Measurements from ENCODE around the gene SUN3.

Gene SUN3

GRCh38 chr7:47973739-47974138, 55.2 kb downstream of the SUN3 start:
- DNase-seq = peak; percentile 10

DNA sequence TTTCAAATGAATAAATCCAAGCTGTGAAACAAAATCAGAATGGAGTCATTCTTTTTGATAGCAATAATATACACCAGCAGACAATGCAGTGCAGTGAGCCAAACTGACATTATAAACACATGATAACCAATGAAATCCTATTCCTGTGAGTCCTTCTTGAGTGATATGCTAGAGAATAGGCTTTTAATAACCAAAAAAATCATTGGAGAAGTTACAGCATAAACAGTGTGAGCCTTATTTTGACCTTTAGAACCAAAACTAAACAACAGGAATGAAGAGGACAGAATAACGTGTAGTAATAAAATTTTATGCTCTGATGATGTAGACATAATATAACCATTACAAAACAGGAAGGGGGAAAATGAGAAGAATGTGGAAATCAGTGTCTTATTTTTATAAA, 58.1 kb downstream of the SUN3 start:
- DNase-seq = no peak

DNA sequence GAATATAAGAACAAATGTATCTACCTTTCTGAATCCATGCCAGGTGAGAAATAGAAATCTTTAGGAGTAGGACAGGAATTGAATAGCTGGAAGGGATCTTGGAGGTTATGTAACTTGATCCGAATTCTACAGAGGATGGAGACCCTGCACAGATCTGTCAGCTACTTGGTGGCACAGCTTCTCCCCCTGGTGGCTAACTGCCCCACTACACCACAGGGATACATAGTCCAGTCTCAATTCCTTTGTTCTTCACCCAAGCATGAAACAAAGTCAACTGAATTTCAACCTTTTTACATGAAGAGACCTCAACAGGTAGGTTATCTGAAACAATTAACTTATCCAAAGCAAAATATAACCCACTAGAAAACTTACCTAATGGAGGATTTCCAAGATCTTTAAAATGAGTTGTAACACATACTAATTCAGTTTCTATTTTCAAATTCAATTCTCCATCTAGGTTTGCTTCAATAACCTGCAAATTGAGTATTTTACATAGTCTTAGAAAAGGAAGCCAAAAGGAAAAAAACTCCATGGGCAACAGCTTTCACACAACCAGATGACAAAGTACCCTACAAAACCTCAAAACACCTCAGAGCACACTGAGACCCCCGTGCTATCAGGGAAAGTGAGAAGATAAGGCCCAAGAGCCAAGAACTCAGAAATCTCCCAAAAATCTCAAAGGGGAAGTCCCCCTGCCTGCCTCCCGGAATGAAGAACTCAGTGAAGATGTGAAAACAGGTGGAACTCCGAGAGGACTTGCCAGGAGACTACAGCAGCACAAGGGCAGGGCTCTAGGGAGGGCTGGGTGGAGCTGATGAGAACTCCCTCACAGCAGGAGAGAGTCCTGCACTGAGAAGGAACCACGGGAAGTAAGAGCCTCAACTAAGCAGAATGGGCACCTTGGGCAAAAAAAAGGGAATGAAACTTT, 59.8 kb downstream of the SUN3 start:
- DNase-seq = peak; percentile 71

- DNase-seq = no peak
Observed at GRCh38 chr7:47967708-47968107, 61.2 kb downstream of the SUN3 start.

- no peak for DNase-seq
Observed at GRCh38 chr7:47967123-47967522, 61.8 kb downstream of the SUN3 start.

GRCh38 chr7:47965456-47965855, 63.5 kb downstream of the SUN3 start:
- DNase-seq = no peak

DNA sequence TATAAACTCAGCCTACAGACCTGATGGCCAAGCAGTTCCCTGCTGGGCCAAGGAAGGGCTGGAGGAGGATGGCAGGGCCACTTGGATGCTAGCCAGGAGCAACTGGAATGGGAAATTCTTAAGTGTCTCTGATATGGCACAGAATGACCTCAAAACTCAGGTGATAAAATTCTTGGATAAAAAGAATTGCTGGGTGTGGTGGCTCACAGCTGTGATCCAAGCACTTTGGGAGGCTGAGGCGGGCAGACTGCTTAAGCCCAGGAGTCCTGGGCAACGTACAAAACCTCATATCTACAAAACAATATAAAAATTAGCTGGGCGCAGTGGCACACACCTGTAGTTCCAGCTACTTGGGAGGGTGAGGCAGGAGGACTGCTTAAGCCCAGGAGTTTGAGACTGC, 66.6 kb downstream of the SUN3 start:
- DNase-seq = no peak

GRCh38 chr7:47957156-47957555, 71.8 kb downstream of the SUN3 start:
- no peak for DNase-seq

- DNase-seq = no peak
Observed at GRCh38 chr7:47956220-47956619, 72.7 kb downstream of the SUN3 start.

GRCh38 chr7:47954231-47954911, 74.5 kb downstream of the SUN3 start:
- DNase-seq = no peak

DNA sequence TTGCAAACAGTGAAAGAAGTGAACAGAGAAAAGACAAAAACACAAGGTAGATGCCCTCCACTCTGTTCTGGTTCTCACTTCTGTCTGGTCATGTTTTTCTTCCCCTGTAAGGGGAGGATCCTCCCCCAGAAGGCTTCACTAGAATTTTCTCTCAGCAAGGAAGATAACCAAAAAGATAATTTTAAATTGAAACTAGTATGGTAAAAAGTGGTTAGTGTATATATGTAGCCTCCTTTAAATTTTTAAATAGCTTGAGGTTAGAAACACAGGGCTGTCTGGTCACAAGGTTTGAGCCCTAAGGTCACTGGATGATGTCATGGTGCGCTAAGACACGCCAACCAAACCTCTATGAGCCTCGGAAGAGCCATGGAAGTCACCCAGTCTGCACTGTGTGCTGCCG, 75.1 kb downstream of the SUN3 start:
- no peak for DNase-seq

- no peak for DNase-seq
Observed at GRCh38 chr7:47952224-47952623, 76.7 kb downstream of the SUN3 start.

GRCh38 chr7:47951374-47951773, 77.5 kb downstream of the SUN3 start:
- DNase-seq = no peak

GRCh38 chr7:47950714-47951113, 78.2 kb downstream of the SUN3 start:
- DNase-seq = no peak

GRCh38 chr7:47949703-47950102, 79.2 kb downstream of the SUN3 start:
- no peak for DNase-seq

- no peak for DNase-seq
Observed at GRCh38 chr7:47948141-47948790, 80.6 kb downstream of the SUN3 start, which contains the start of gene PKD1L1. TSS of gene PKD1L1 (minus strand) at chr7:47948466. CDS start at chr7:47948440, 26 bp downstream.

DNA sequence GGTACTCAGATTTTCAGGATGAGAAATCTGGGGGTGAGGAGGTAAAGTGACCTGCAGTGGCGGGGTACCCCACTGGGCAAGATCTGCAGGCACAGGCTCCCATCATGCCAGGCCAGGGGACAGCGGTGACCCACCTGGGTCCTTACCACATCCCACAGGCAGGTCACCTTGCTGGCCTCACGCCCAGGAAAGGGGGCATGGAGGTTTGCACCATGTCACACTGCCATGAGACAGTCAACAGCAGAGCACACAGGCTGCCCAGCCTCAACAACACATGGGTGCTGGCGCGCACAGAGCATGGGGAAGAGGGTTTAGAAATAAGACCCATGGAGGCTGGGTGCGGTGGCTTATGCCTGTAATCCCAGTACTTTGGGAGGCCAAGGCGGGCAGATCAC, 81.6 kb downstream of the SUN3 start:
- DNase-seq = no peak

- no peak for DNase-seq
Observed at GRCh38 chr7:47946581-47947354, 82.1 kb downstream of the SUN3 start.

GRCh38 chr7:47945261-47946015, 83.5 kb downstream of the SUN3 start:
- peak; percentile 85 for DNase-seq

GRCh38 chr7:47944536-47945260, 84.2 kb downstream of the SUN3 start:
- no peak for DNase-seq

All from stimulated activated CD4-positive, alpha-beta T cell treated with anti-CD3 and anti-CD28 coated beads, Interleukin-15, amount 100 ng/mL, for 24 hours (primary cell).